PC-3 (cell line): ENCODE measurements around the gene TMEM184A. TPM values are rescaled to one million over a fixed set of nuclear protein-coding genes. Genes with fewer than 3 reads are reported as not detected.

Source experiments
- ATAC-seq: fragments of 200-7000 bp; cut with Tn5 transposase; 2 replicates; pipeline ENCODE4 v1.9.1; 2020; ENCODE audit warnings: mild to moderate bottlenecking, moderate library complexity
- BruUV-seq: library from RNA; stranded (reverse); fragments of 400-500 nt; replicated peaks from 2 replicates; lab custom pipeline; 2021; lab: Mats Ljungman, UMichigan
- CTCF ChIA-PET: fragments of 300-600 bp; sonication (Branson Sonifier 250); formaldehyde crosslinking; loops from one replicate; lab custom pipeline; 2022; ENCODE audit warnings: antibody characterized with exemption; lab: Charles Lee
- POLR2A ChIA-PET: fragments of 300-600 bp; sonication (Branson Sonifier 250); formaldehyde crosslinking; loops from one replicate; lab custom pipeline; 2022; ENCODE audit warnings: antibody characterized with exemption; ENCODE audit not compliant: unreplicated experiment; lab: Charles Lee
- DNase-seq: peaks from one replicate; pipeline ENCODE4 v3.0.0-alpha.2; 2015
- H2AFZ ChIP-seq: fragments of 300-600 bp; sonication (generic); 2 replicates; pipeline ENCODE4 v1.6.0; 2016; ENCODE audit warnings: antibody characterized with exemption, low read length
- H3F3A ChIP-seq: fragments of 300-600 bp; sonication (generic); one replicate; pipeline ENCODE4 v1.6.0; 2017; ENCODE audit warnings: antibody characterized with exemption, low read length, control low read depth, mild to moderate bottlenecking; ENCODE audit not compliant: unreplicated experiment
- H3K27ac ChIP-seq: fragments of 300-600 bp; sonication (generic); 2 replicates; pipeline ENCODE4 v1.5.1; 2016; ENCODE audit warnings: mild to moderate bottlenecking, low read length
- H3K27me3 ChIP-seq: fragments of 300-600 bp; sonication (generic); 2 replicates; pipeline ENCODE4 v1.6.1; 2016; ENCODE audit warnings: low read length, mixed read lengths
- H3K36me3 ChIP-seq: fragments of 300-600 bp; sonication (generic); 2 replicates; pipeline ENCODE4 v1.6.1; 2016; ENCODE audit warnings: low read depth, mixed run types, low read length, mixed read lengths
- H3K4me1 ChIP-seq: fragments of 300-600 bp; sonication (generic); 2 replicates; pipeline ENCODE4 v1.5.1; 2016; ENCODE audit warnings: low read length; ENCODE audit not compliant: insufficient read depth
- H3K4me2 ChIP-seq: fragments of 300-600 bp; sonication (generic); 2 replicates; pipeline ENCODE4 v1.6.0; 2016; ENCODE audit warnings: low read length
- H3K4me3 ChIP-seq: fragments of 300-600 bp; sonication (generic); 2 replicates; pipeline ENCODE4 v1.5.1; 2016; ENCODE audit warnings: mild to moderate bottlenecking, low read length, mixed read lengths
- H3K79me2 ChIP-seq: fragments of 300-600 bp; sonication (generic); 2 replicates; pipeline ENCODE4 v1.6.1; 2017; ENCODE audit warnings: low read length, mixed read lengths
- H3K9ac ChIP-seq: fragments of 300-600 bp; sonication (generic); 2 replicates; pipeline ENCODE4 v1.6.0; 2016; ENCODE audit warnings: mild to moderate bottlenecking, low read length
- H3K9me2 ChIP-seq: fragments of 300-600 bp; sonication (generic); replicated peaks from 2 replicates; pipeline ENCODE4 v1.6.1; 2016; ENCODE audit warnings: mixed run types, low read length, mixed read lengths
- H3K9me3 ChIP-seq: fragments of 300-600 bp; sonication (generic); 2 replicates; pipeline ENCODE4 v1.6.1; 2016; ENCODE audit warnings: low read length, mixed read lengths
- H4K20me1 ChIP-seq: fragments of 300-600 bp; sonication (generic); 2 replicates; pipeline ENCODE4 v1.6.1; 2016; ENCODE audit warnings: low read length, mixed read lengths
- EZH2 ChIP-seq: fragments of 300-600 bp; sonication (generic); IDR thresholded peaks from one replicate; pipeline ENCODE4 v1.6.1; 2017; ENCODE audit warnings: antibody characterized with exemption, mild to moderate bottlenecking, low read length; ENCODE audit not compliant: unreplicated experiment
- EZH2phosphoT487 ChIP-seq: fragments of 300-600 bp; sonication (generic); IDR thresholded peaks from 2 replicates; pipeline ENCODE4 v1.6.1; 2018; ENCODE audit warnings: mild to moderate bottlenecking, antibody characterized with exemption, low read length, borderline replicate concordance
- intact Hi-C: fragments of 100-400 bp; cut with micrococcal nuclease; formaldehyde crosslinking; loops from 2 replicates; pipeline ENCODE4 v1.9.0; 2023
- total RNA-seq: library from RNA; depleted of rRNA; stranded (reverse); fragments of >200 nt; gene quantifications from 2 replicates; pipeline ENCODE4 v1.2.3, GENCODE V29; 2014
- TF ChIP-seq, protein P1 (sequence below): fragments of 300-600 bp; sonication (generic); conservative IDR thresholded peaks from 2 replicates; pipeline ENCODE4 v1.5.1; 2017; ENCODE audit warnings: antibody characterized with exemption, low read depth, mild to moderate bottlenecking, low read length

The TMEM184A gene
- total RNA-seq, 1 experiment from 2014 or later, result 23.1 TPM

DNA sequence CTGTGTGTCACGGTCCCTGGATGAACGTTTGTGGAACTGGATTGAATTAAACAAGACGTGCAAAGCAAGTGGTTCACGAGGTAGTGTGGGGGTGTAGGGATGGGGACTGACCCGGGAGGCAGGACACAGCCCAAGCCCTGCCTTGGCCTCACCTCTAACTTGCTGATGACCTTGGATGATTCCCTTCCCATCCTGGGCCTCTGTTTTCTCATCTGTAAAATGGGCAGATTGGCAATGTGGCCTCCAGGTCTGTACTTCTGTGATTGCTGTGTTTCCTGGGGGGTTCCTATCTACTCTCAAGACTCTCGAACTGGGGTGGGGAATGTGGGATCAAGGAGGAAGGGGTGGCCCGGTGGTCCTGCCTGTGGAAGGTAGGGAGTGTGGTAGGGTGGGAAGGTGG lies 19.8 kb upstream of the TMEM184A start:
- POLR2A ChIA-PET, result no interaction called here

DNA sequence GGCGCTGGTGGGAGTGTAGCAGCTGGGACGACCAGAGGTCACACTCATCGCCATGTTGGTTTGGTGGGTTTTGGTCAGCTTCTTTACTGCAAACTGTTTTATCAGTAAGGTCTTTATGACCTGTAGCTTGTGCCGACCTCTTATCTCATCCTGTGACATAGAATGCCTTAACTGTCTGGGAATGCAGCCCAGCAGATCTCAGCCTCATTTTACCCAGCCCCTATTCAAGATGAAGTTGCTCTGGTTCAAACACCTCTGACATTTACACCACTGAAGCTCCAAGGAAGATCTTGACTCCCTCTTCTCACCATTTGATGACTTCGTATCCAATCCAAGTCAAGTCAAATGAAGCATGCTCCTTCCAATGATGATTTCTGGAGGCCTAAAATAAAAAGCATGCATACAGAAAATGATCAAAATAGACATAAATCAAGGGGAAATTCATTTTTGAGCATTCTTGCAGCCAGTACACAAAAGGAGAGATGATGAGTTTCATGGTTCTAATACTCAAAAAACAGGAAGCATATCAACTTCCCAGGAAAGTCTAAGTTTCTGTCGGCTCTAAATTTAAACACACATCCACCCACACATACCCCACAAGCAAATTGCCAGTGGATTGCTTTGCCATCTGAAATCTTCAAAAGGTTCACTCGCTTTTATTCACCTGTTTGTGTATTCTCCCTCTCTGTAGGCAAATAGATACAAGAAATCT lies 16.3 kb upstream of the TMEM184A start:
- ChIA-PET POLR2A (no interaction called here), CTCF (no interaction called here)
- Histone ChIP-seq H3K79me2 (peaks cover 18% of the 10 kb centered on the region), H4K20me1 (no peaks in the 10 kb centered on the region), H3K36me3 (no peaks in the 10 kb centered on the region), H3K9me2 (no peaks in the 10 kb centered on the region), H3K4me3 (no peak overlapping the region), H3K9me3 (no peaks in the 10 kb centered on the region), H2AFZ (no peak overlapping the region), H3F3A (peaks cover 5% of the 10 kb centered on the region), H3K4me2 (no peak overlapping the region), H3K9ac (no peak overlapping the region), H3K27ac (no peak overlapping the region), H3K4me1 (peaks cover 30% of the 10 kb centered on the region), H3K27me3 (no peaks in the 10 kb centered on the region)
- DNase-seq (no peak), ATAC-seq (no peak)
- intact Hi-C loops, result loop anchor here (10.0 kb wide), 1 partner anchor 783 kb away; the partner anchor contains the start of gene EIF3B
- TF ChIP-seq, protein P1, sequence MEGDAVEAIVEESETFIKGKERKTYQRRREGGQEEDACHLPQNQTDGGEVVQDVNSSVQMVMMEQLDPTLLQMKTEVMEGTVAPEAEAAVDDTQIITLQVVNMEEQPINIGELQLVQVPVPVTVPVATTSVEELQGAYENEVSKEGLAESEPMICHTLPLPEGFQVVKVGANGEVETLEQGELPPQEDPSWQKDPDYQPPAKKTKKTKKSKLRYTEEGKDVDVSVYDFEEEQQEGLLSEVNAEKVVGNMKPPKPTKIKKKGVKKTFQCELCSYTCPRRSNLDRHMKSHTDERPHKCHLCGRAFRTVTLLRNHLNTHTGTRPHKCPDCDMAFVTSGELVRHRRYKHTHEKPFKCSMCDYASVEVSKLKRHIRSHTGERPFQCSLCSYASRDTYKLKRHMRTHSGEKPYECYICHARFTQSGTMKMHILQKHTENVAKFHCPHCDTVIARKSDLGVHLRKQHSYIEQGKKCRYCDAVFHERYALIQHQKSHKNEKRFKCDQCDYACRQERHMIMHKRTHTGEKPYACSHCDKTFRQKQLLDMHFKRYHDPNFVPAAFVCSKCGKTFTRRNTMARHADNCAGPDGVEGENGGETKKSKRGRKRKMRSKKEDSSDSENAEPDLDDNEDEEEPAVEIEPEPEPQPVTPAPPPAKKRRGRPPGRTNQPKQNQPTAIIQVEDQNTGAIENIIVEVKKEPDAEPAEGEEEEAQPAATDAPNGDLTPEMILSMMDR, result no peak
- no peak for TF ChIP-seq EZH2phosphoT487
- TF ChIP-seq EZH2, result no peak
- BruUV-seq, result no TSS peak

More for the DNA sequence above, 19.8 kb upstream of the TMEM184A start:
- Histone ChIP-seq H3K4me2 (no peak overlapping the region), H3K27me3 (no peaks in the 10 kb centered on the region), H3F3A (no peaks in the 10 kb centered on the region), H3K9me2 (no peaks in the 10 kb centered on the region), H3K9me3 (no peaks in the 10 kb centered on the region), H3K36me3 (no peaks in the 10 kb centered on the region), H4K20me1 (no peaks in the 10 kb centered on the region), H3K4me1 (peaks cover 7% of the 10 kb centered on the region), H3K27ac (no peak overlapping the region), H2AFZ (no peak overlapping the region), H3K9ac (no peak overlapping the region), H3K4me3 (no peak overlapping the region), H3K79me2 (no peaks in the 10 kb centered on the region)
- ATAC-seq (no peak), DNase-seq (no peak)
- intact Hi-C loops, result loop anchor here (10.0 kb wide), 1 partner anchor 779 kb away; the partner anchor contains the start of gene EIF3B
- TF ChIP-seq, protein P1, result no peak
- no peak for TF ChIP-seq EZH2
- no peak for TF ChIP-seq EZH2phosphoT487
- no TSS peak for BruUV-seq
- CTCF ChIA-PET, result interaction anchor here (0.7 kb wide), 1 partner anchor 161 kb away, joined by 3 read pairs; no protein-coding TSS in a partner anchor
